Thyroid gland (tissue), 4 donors: ENCODE results near the gene ANKRD13D. TPM values are rescaled to one million over a fixed set of nuclear protein-coding genes. Genes with fewer than 3 reads are reported as not detected.
A peak's percentile ranks its signal among the peaks of the same experiment; 100 is the strongest.

Experiments used
- DNase-seq, 2 donors: peaks; one replicate each; pipeline ENCODE4 v3.0.0-alpha.2; 2019
- H3K27ac ChIP-seq, 3 donors: fragments of 200-600 bp; sonication (generic); 1 replicate in 2 of 3; 2 replicates in 1 of 3; pipeline ENCODE4 v1.5.1; 2016 to 2019; ENCODE audit warnings: mild to moderate bottlenecking in 1 of 3, moderate library complexity in 1 of 3
- H3K27me3 ChIP-seq: fragments of 200-600 bp; sonication (generic); one replicate; pipeline ENCODE4 v1.5.1; 2019
- H3K36me3 ChIP-seq, 2 donors: fragments of 200-600 bp; sonication (generic); one replicate each; pipeline ENCODE4 v1.5.1; 2016 to 2019
- H3K4me1 ChIP-seq, 2 donors: fragments of 200-600 bp; sonication (generic); one replicate each; pipeline ENCODE4 v1.5.1; 2017 to 2019
- H3K4me3 ChIP-seq, 3 donors: fragments of 200-600 bp; sonication (generic); replicated peaks in 1 of 3; 1 replicate in 2 of 3; 2 replicates in 1 of 3; pipeline ENCODE4 v1.5.1; 2016; ENCODE audit warnings: mild to moderate bottlenecking in 1 of 3
- H3K9me3 ChIP-seq: fragments of 200-600 bp; sonication (generic); one replicate; pipeline ENCODE4 v1.5.1; 2017
- POLR2A ChIP-seq, 2 donors: fragments of 450-650 bp; IDR thresholded peaks; one replicate each; pipeline ENCODE4 v1.6.1; 2017; ENCODE audit warnings: antibody characterized with exemption in 2 of 2, mild to moderate bottlenecking in 2 of 2, moderate library complexity in 1 of 2
- WGBS, 2 donors: methylation state at CpG; one replicate each; pipeline ENCODE4 v1.1.5; 2017; 5-methylcytosine and 5-hydroxymethylcytosine counted together
- intact Hi-C: fragments of 100-400 bp; cut with DNase I; formaldehyde crosslinking; loops from one replicate; pipeline ENCODE4 v1.15.1; 2023
- total RNA-seq, 4 donors: library from RNA; depleted of rRNA; stranded (reverse); fragments of >200 nt; gene quantifications; one replicate each; pipeline ENCODE4 v1.2.3, GENCODE V29; 2016
- TF ChIP-seq, protein P1 (sequence below), 6 experiments: fragments of 200-600 bp in 3 of 6; fragments of 450-650 bp in 3 of 6; sonication (generic) in 3 of 6; IDR thresholded peaks; one replicate each; pipeline ENCODE4 v1.5.1; 2016 to 2019; ENCODE audit warnings: antibody characterized with exemption in 6 of 6, mild to moderate bottlenecking in 2 of 6, inconsistent platforms in 1 of 6, moderate library complexity in 1 of 6

ANKRD13D gene
- total RNA-seq, 4 donors from 2014 or later: 27.9 to 36.8 (median 31.5) TPM

DNA sequence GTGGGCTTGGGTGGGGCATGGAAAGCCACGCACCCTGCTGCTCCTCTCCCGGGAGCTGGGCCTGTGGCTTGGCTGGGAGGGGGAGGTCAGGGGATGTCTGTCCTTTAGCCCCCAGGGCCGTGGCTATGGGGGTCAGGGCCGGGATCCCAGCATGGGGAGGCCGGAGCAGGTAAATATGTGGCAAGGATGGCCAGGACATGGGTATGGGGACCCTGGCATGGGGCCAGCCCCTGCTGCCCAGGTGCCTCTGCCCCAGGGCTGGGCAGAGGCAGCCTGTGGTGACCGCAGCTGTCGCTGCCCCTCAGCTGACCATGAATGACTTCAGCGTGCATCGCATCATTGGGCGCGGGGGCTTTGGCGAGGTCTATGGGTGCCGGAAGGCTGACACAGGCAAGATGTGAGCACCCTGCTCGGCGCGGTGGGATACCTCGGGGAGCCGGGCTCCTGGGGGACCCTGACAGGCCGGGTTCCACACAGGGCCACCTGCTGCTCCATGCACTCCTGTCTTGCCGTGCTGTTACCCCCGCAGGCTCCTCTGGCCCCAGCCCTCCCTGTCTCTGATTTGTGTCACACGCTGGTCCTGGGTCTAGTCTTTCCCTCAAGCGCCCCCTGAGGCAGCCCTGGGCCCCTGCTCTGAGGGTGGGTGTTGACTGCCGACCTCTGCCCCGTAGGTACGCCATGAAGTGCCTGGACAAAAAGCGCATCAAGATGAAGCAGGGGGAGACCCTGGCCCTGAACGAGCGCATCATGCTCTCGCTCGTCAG, 8.1 kb upstream of the ANKRD13D start:
- Histone ChIP-seq H3K27me3 (no peaks in the 10 kb centered on the region), H3K9me3 (no peaks in the 10 kb centered on the region), H3K36me3 (peaks cover 65 to 67% of the 10 kb centered on the region in 2 donors), H3K4me1 (peaks cover 12 to 35% of the 10 kb centered on the region in 2 donors), H3K4me3 (no peak overlapping the region), H3K27ac (no peak overlapping the region)
- intact Hi-C loops: no loop called here
- TF ChIP-seq, protein P1, sequence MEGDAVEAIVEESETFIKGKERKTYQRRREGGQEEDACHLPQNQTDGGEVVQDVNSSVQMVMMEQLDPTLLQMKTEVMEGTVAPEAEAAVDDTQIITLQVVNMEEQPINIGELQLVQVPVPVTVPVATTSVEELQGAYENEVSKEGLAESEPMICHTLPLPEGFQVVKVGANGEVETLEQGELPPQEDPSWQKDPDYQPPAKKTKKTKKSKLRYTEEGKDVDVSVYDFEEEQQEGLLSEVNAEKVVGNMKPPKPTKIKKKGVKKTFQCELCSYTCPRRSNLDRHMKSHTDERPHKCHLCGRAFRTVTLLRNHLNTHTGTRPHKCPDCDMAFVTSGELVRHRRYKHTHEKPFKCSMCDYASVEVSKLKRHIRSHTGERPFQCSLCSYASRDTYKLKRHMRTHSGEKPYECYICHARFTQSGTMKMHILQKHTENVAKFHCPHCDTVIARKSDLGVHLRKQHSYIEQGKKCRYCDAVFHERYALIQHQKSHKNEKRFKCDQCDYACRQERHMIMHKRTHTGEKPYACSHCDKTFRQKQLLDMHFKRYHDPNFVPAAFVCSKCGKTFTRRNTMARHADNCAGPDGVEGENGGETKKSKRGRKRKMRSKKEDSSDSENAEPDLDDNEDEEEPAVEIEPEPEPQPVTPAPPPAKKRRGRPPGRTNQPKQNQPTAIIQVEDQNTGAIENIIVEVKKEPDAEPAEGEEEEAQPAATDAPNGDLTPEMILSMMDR (IDR thresholded peaks at IDR 0.05): no peak
- no peak for TF ChIP-seq POLR2A (IDR thresholded peaks at IDR 0.05)
- WGBS, 2 donors: 91 to 98% methylated on average over 10 to 20 of the region's 31 CpGs
- DNase-seq: peak in 1 of 2 donors; percentile 1

DNA sequence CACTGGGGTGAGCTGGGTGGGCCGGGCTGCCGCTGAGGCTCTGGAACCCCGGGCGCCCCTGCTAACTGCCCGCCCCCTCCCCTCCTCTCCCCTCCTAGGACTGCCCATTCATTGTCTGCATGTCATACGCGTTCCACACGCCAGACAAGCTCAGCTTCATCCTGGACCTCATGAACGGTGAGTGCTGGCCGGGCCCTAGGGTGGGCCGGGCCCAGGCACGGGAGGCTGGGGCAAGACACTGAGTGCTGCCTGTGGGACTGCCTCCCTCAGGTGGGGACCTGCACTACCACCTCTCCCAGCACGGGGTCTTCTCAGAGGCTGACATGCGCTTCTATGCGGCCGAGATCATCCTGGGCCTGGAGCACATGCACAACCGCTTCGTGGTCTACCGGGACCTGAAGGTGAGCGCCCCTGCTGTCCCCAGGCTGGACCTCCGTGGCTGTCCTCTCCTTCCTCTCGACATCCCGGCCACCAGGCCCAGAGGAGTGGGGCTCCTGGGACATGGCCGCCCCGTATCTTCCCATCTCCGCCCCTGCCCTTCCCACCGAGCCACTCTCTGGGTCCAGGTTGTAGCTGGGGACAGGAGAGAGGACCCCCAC, 7.5 kb upstream of the ANKRD13D start:
- Histone ChIP-seq H3K4me3 (no peak overlapping the region), H3K9me3 (no peaks in the 10 kb centered on the region), H3K27ac (no peak overlapping the region), H3K36me3 (peaks cover 68 to 71% of the 10 kb centered on the region in 2 donors), H3K27me3 (no peaks in the 10 kb centered on the region), H3K4me1 (peaks cover 9 to 28% of the 10 kb centered on the region in 2 donors)
- no peak for TF ChIP-seq POLR2A (IDR thresholded peaks at IDR 0.05)
- TF ChIP-seq, protein P1 (IDR thresholded peaks at IDR 0.05): no peak
- 91 to 96% methylated on average over 18 to 25 of the region's 27 CpGs for WGBS, 2 donors
- peak in 1 of 2 donors; percentile 2 for DNase-seq
- intact Hi-C loops: no loop called here

DNA sequence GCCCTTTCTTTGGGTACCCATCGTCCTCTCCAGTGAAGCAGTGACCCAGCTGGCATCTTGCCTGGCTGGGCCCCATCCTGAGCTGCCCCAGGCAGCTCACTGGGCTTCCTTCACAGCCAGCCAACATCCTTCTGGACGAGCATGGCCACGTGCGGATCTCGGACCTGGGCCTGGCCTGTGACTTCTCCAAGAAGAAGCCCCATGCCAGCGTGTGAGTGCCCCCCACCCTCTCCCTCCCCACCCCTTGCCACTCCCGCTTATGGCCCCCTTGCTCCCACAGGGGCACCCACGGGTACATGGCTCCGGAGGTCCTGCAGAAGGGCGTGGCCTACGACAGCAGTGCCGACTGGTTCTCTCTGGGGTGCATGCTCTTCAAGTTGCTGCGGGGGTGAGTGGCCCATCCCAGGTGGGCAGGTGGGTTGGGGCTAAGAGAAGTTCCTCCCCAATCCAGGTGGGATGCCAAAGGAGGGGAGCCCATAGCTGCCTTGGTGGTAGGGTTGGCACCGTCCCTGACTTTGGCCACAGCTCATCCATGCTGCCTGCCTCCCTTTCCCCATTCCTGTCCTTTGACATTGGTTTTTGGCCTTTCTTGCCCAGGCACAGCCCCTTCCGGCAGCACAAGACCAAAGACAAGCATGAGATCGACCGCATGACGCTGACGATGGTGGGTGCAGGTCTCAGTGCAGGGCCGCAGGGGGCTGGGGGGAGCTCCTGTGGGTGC, 6.8 kb upstream of the ANKRD13D start:
- TF ChIP-seq POLR2A (IDR thresholded peaks at IDR 0.05): no peak
- TF ChIP-seq, protein P1 (IDR thresholded peaks at IDR 0.05): no peak
- Histone ChIP-seq H3K4me1 (peaks cover 4 to 26% of the 10 kb centered on the region in 2 donors), H3K27ac (no peak overlapping the region), H3K9me3 (no peaks in the 10 kb centered on the region), H3K27me3 (no peaks in the 10 kb centered on the region), H3K4me3 (no peak overlapping the region), H3K36me3 (peaks cover 68 to 71% of the 10 kb centered on the region in 2 donors)
- DNase-seq: peak in 1 of 2 donors; percentile 1
- 90 to 93% methylated on average over 9 of the region's 20 CpGs for WGBS, 2 donors
- intact Hi-C loops: no loop called here

DNA sequence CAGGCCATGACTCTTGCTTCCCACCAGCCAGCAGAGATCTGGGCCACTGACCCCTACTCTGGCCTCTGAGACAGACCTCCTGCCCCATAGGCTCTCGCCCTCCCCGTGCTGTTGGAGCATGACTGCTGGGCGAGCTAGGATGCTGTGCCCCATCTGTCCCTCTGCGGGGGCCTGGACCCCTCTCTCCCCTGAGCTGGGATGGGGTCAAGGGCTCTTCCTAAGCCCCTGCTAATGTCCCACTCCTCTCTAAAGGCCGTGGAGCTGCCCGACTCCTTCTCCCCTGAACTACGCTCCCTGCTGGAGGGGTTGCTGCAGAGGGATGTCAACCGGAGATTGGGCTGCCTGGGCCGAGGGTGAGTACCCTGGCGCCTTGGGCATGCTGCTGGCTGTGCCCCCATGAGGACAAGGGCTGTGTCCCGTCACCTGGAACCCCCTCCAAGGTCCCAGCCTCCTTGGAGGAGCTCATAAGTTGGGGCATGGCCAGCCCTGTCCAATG, 6.2 kb upstream of the ANKRD13D start:
- Histone ChIP-seq H3K9me3 (no peaks in the 10 kb centered on the region), H3K4me1 (peaks cover 3 to 28% of the 10 kb centered on the region in 2 donors), H3K36me3 (peaks cover 68 to 71% of the 10 kb centered on the region in 2 donors), H3K27ac (no peak overlapping the region), H3K4me3 (no peak overlapping the region), H3K27me3 (no peaks in the 10 kb centered on the region)
- TF ChIP-seq, protein P1 (IDR thresholded peaks at IDR 0.05): no peak
- TF ChIP-seq POLR2A (IDR thresholded peaks at IDR 0.05): no peak
- 88 to 98% methylated on average over 7 of the region's 11 CpGs for WGBS, 2 donors
- DNase-seq: no peak
- intact Hi-C loops: no loop called here
